Nephron progenitor cell (in vitro differentiated cells): ENCODE results near the gene DNAH17.

ENCODE experiments used
- DNase-seq: peaks from one replicate; pipeline ENCODE4 v3.0.0; 2021
- H3K27ac Mint-ChIP-seq: 2 replicates; pipeline ENCODE4 v1.8.0; 2021; ENCODE audit warnings: mild to moderate bottlenecking, moderate library complexity, mixed read lengths
- H3K27me3 Mint-ChIP-seq: 2 replicates; pipeline ENCODE4 v1.8.0; 2021; ENCODE audit warnings: mild to moderate bottlenecking, low read depth, mixed read lengths; ENCODE audit not compliant: poor library complexity
- H3K36me3 Mint-ChIP-seq: 2 replicates; pipeline ENCODE4 v1.8.0; 2021; ENCODE audit warnings: low read depth, mixed read lengths
- H3K4me1 Mint-ChIP-seq: 2 replicates; pipeline ENCODE4 v1.8.0; 2021; ENCODE audit warnings: mixed read lengths
- H3K4me3 Mint-ChIP-seq: 2 replicates; pipeline ENCODE4 v1.8.0; 2021; ENCODE audit warnings: mild to moderate bottlenecking, moderate library complexity, mixed read lengths
- H3K9me3 Mint-ChIP-seq: 2 replicates; pipeline ENCODE4 v1.8.0; 2021; ENCODE audit warnings: mild to moderate bottlenecking, moderate library complexity, mixed read lengths
- CTCF ChIP-seq: fragments of 200-600 bp; sonication (generic); IDR thresholded peaks from 2 replicates; pipeline ENCODE4 v1.5.0; 2021; ENCODE audit warnings: antibody characterized with exemption

DNAH17 gene

GRCh38 chr17:78474614-78475146 is 102.5 kb downstream of the DNAH17 start:
- TF ChIP-seq CTCF = no peak

GRCh38 chr17:78473951-78474613 is 103.1 kb downstream of the DNAH17 start:
- Mint-ChIP-seq H3K27me3 (peaks cover 20% of the 10 kb centered on the region), H3K4me1 (peaks cover 17% of the 10 kb centered on the region), H3K36me3 (no peaks in the 10 kb centered on the region), H3K27ac (no peak overlapping the region), H3K9me3 (peaks cover 8% of the 10 kb centered on the region), H3K4me3 (no peak overlapping the region)
- TF ChIP-seq CTCF = no peak
- DNase-seq = no peak

More at GRCh38 chr17:78474614-78475146, 102.5 kb downstream of the DNAH17 start:
- peaks cover 17% of the 10 kb centered on the region for H3K4me1 Mint-ChIP-seq
- no peak for DNase-seq
- H3K27me3 Mint-ChIP-seq = peaks cover 18% of the 10 kb centered on the region
- H3K9me3 Mint-ChIP-seq = peaks cover 2% of the 10 kb centered on the region
- H3K4me3 Mint-ChIP-seq = no peak overlapping the region
- no peaks in the 10 kb centered on the region for H3K36me3 Mint-ChIP-seq
- H3K27ac Mint-ChIP-seq = no peak overlapping the region

GRCh38 chr17:78472035-78472905 is 104.9 kb downstream of the DNAH17 start:
- no peak for DNase-seq
- Mint-ChIP-seq H3K4me3 (no peak overlapping the region), H3K36me3 (no peaks in the 10 kb centered on the region), H3K9me3 (peaks cover 17% of the 10 kb centered on the region), H3K27me3 (peaks cover 22% of the 10 kb centered on the region), H3K27ac (no peak overlapping the region), H3K4me1 (peaks cover 17% of the 10 kb centered on the region)
- no peak for TF ChIP-seq CTCF

DNA sequence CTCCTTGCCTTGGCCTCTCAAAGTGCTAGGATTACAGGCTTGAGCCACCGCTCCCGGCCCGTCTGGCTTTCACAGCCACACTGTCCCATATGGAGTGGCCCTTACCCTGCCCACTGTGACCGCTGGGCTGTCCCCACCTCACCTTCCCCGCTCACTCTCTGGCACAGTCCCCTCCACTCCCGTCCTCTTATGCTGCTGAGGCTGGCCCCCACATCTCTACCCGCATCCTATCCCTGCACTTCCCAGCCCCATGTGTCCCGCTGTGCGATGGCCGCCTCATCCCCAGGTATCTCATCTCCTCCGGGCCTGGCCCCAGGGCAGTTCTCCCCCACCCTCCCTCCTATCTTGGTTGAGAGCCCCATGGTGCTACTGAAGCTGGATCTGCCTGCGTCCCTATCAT is 105.6 kb downstream of the DNAH17 start:
- peaks cover 18% of the 10 kb centered on the region for H3K9me3 Mint-ChIP-seq
- no peak overlapping the region for H3K4me3 Mint-ChIP-seq
- no peak for TF ChIP-seq CTCF
- no peaks in the 10 kb centered on the region for H3K36me3 Mint-ChIP-seq
- H3K27me3 Mint-ChIP-seq = peaks cover 22% of the 10 kb centered on the region
- H3K4me1 Mint-ChIP-seq = peaks cover 17% of the 10 kb centered on the region
- no peak for DNase-seq
- H3K27ac Mint-ChIP-seq = no peak overlapping the region

- no peak for TF ChIP-seq CTCF
- DNase-seq = no peak
- no peak overlapping the region for H3K27ac Mint-ChIP-seq
- peaks cover 17% of the 10 kb centered on the region for H3K4me1 Mint-ChIP-seq
- H3K4me3 Mint-ChIP-seq = no peak overlapping the region
- H3K36me3 Mint-ChIP-seq = no peaks in the 10 kb centered on the region
- H3K27me3 Mint-ChIP-seq = peaks cover 12% of the 10 kb centered on the region
- H3K9me3 Mint-ChIP-seq = peaks cover 26% of the 10 kb centered on the region
Observed at GRCh38 chr17:78469443-78469842, 107.8 kb downstream of the DNAH17 start.
